Measurements from ENCODE around the gene ERCC2.

DNA sequence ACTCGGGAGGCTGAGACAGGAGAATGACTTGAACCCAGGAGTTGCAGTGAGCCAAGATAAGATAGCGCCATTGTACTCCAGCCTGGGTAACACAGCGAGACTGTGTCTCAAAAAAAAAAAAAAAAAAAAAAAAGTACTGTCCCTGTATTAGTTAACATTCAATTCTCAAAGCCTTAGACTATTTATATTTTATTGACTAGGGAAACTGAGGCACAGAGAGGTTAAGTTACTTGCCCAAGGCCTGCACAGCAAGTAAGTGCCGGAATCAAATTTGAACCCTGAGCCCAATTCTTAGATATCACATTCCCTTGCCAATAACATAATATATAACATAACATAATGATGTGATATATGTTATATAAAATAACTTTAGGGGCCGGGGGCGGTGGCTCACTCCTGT is 30.7 kb downstream of the ERCC2 start:
- TF ChIP-seq, protein P1, sequence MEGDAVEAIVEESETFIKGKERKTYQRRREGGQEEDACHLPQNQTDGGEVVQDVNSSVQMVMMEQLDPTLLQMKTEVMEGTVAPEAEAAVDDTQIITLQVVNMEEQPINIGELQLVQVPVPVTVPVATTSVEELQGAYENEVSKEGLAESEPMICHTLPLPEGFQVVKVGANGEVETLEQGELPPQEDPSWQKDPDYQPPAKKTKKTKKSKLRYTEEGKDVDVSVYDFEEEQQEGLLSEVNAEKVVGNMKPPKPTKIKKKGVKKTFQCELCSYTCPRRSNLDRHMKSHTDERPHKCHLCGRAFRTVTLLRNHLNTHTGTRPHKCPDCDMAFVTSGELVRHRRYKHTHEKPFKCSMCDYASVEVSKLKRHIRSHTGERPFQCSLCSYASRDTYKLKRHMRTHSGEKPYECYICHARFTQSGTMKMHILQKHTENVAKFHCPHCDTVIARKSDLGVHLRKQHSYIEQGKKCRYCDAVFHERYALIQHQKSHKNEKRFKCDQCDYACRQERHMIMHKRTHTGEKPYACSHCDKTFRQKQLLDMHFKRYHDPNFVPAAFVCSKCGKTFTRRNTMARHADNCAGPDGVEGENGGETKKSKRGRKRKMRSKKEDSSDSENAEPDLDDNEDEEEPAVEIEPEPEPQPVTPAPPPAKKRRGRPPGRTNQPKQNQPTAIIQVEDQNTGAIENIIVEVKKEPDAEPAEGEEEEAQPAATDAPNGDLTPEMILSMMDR (IDR thresholded peaks at IDR 0.05) = no peak
- no peak for TF ChIP-seq POLR2A (IDR thresholded peaks at IDR 0.05)
- no peak for TF ChIP-seq POLR2AphosphoS5 (IDR thresholded peaks at IDR 0.05)
